DOHH2 (cell line): ENCODE results near the gene TOX3.

Experiments used
- EZH2phosphoT487 ChIP-seq: fragments of 200-600 bp; sonication (generic); IDR thresholded peaks from 2 replicates; pipeline ENCODE4 v1.6.1; 2017; ENCODE audit warnings: borderline replicate concordance, mild to moderate bottlenecking, antibody characterized with exemption, low read length, moderate library complexity, mixed read lengths
- TF ChIP-seq, protein P1 (sequence below): fragments of 200-600 bp; sonication (generic); IDR thresholded peaks from one replicate; pipeline ENCODE4 v1.5.1; 2014; ENCODE audit warnings: antibody characterized with exemption, mild to moderate bottlenecking, low read depth, low read length; ENCODE audit not compliant: poor library complexity, severe bottlenecking

DNA sequence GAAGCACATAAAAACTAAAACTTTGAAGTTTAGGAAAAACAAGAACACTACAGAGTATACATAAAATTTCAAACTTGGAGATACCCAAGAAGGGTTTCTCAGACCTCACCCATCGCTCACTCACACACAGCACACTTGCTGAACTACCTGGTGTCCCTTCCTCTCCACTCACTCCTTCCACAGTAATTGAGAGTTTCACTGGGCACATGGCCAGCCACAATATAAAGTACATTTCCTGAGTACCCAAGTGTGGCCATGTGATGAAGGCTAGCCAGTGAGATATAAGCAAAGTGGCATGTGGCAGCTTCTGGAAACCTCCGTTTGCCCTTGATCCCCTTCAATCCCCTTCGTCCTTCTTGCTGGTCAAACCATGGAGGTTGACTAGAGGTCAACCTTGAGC lies 11.9 kb downstream of the TOX3 start:
- TF ChIP-seq, protein P1, sequence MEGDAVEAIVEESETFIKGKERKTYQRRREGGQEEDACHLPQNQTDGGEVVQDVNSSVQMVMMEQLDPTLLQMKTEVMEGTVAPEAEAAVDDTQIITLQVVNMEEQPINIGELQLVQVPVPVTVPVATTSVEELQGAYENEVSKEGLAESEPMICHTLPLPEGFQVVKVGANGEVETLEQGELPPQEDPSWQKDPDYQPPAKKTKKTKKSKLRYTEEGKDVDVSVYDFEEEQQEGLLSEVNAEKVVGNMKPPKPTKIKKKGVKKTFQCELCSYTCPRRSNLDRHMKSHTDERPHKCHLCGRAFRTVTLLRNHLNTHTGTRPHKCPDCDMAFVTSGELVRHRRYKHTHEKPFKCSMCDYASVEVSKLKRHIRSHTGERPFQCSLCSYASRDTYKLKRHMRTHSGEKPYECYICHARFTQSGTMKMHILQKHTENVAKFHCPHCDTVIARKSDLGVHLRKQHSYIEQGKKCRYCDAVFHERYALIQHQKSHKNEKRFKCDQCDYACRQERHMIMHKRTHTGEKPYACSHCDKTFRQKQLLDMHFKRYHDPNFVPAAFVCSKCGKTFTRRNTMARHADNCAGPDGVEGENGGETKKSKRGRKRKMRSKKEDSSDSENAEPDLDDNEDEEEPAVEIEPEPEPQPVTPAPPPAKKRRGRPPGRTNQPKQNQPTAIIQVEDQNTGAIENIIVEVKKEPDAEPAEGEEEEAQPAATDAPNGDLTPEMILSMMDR: no peak
- TF ChIP-seq EZH2phosphoT487: no peak
